Activated CD8-positive, alpha-beta T cell treated with anti-CD3 and anti-CD28 coated beads for 36 hours (primary cell): ENCODE data around the gene DENND5B. TPM values are rescaled to one million over a fixed set of nuclear protein-coding genes. Genes with fewer than 3 reads are reported as not detected.

Source experiments
- ATAC-seq: fragments of 200-7000 bp; cut with Tn5 transposase; one replicate; pipeline ENCODE4 v1.10.0; 2021; ENCODE audit warnings: mild to moderate bottlenecking, moderate library complexity
- CTCF ChIA-PET: fragments of 350-600 bp; sonication (Branson Sonifier 250); formaldehyde crosslinking; loops from one replicate; lab custom pipeline; 2021; ENCODE audit warnings: antibody characterized with exemption; lab: Charles Lee
- POLR2A ChIA-PET: fragments of 350-600 bp; sonication (Branson Sonifier 250); formaldehyde crosslinking; loops from one replicate; lab custom pipeline; 2021; ENCODE audit warnings: antibody characterized with exemption; lab: Charles Lee
- DNase-seq: peaks from one replicate; pipeline ENCODE4 v3.0.0-alpha.2; 2020
- H3K27ac Mint-ChIP-seq: one replicate; pipeline ENCODE4 v1.8.0; 2021; ENCODE audit warnings: mild to moderate bottlenecking, mixed read lengths
- H3K27me3 Mint-ChIP-seq: one replicate; pipeline ENCODE4 v1.8.0; 2021; ENCODE audit warnings: mixed read lengths
- H3K36me3 Mint-ChIP-seq: one replicate; pipeline ENCODE4 v1.8.0; 2021; ENCODE audit warnings: low read depth, mixed read lengths
- H3K4me1 Mint-ChIP-seq: one replicate; pipeline ENCODE4 v1.8.0; 2021; ENCODE audit warnings: low read depth, mixed read lengths
- H3K4me3 Mint-ChIP-seq: one replicate; pipeline ENCODE4 v1.8.0; 2021; ENCODE audit warnings: mild to moderate bottlenecking, moderate library complexity, mixed read lengths
- H3K9me3 Mint-ChIP-seq: one replicate; pipeline ENCODE4 v1.8.0; 2021; ENCODE audit warnings: mixed read lengths
- intact Hi-C: fragments of 100-400 bp; cut with micrococcal nuclease; formaldehyde crosslinking; loops from one replicate; pipeline ENCODE4 v1.10.0; 2022
- total RNA-seq, 2 experiments: library from RNA; stranded (reverse); gene quantifications; one replicate each; pipeline ENCODE4 v1.2.3, GENCODE V29; 2021
- TF ChIP-seq, protein P1 (sequence below): fragments of 200-600 bp; IDR thresholded peaks from one replicate; pipeline ENCODE4 v1.8.0; 2022; ENCODE audit warnings: antibody characterized with exemption, mild to moderate bottlenecking

Gene DENND5B
- total RNA-seq, 2 experiments from 2014 or later = 0.31 to 0.43 TPM

DNA sequence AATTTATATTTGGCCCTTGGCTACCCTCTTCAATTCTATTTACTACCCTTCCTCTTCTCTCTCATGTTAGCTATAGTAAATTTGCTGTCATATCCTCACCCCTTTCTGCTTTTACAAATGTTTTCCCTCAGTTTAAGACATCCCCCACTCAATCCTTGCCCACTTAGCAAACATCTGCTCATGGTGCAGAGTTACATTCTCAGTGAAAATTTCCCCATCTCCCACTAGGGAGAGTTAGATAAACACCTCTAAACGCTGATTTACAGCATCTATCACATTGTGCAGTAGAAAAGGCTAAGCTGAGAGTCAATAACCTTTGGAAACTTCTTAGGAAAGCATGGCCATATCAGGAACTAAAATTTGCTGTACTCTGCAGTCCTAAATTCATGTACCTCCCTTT is 69.0 kb downstream of the DENND5B start:
- H3K27me3 Mint-ChIP-seq = peaks cover 3% of the 10 kb centered on the region
- H3K4me3 Mint-ChIP-seq = no peak overlapping the region
- TF ChIP-seq, protein P1, sequence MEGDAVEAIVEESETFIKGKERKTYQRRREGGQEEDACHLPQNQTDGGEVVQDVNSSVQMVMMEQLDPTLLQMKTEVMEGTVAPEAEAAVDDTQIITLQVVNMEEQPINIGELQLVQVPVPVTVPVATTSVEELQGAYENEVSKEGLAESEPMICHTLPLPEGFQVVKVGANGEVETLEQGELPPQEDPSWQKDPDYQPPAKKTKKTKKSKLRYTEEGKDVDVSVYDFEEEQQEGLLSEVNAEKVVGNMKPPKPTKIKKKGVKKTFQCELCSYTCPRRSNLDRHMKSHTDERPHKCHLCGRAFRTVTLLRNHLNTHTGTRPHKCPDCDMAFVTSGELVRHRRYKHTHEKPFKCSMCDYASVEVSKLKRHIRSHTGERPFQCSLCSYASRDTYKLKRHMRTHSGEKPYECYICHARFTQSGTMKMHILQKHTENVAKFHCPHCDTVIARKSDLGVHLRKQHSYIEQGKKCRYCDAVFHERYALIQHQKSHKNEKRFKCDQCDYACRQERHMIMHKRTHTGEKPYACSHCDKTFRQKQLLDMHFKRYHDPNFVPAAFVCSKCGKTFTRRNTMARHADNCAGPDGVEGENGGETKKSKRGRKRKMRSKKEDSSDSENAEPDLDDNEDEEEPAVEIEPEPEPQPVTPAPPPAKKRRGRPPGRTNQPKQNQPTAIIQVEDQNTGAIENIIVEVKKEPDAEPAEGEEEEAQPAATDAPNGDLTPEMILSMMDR = no peak
- H3K4me1 Mint-ChIP-seq = no peaks in the 10 kb centered on the region
- no peaks in the 10 kb centered on the region for H3K9me3 Mint-ChIP-seq
- no peak overlapping the region for H3K27ac Mint-ChIP-seq
- ChIA-PET POLR2A (no interaction called here), CTCF (no interaction called here)
- no peak for ATAC-seq
- H3K36me3 Mint-ChIP-seq = no peaks in the 10 kb centered on the region
- intact Hi-C loops = no loop called here
- no peak for DNase-seq

DNA sequence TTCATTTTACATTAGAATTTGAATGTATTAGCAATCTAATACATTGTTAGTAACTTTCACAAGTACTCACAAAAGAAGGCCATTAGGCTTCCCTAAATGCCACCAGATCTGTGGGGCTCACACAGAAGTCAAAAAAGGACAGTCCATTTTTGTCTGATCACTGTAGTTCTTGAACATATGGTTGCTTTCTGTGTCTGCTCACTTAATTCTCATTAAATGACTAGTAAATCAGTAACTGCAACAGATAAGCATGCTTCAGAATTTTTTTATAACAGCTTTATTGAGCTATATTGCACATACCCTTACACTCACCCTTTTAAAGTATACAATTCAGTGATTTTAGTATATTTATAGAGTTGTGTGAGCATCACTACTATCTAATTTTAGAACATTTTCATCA is 71.4 kb downstream of the DENND5B start:
- Mint-ChIP-seq H3K27ac (no peak overlapping the region), H3K4me3 (no peak overlapping the region), H3K36me3 (no peaks in the 10 kb centered on the region), H3K27me3 (peaks cover 1% of the 10 kb centered on the region), H3K4me1 (no peaks in the 10 kb centered on the region), H3K9me3 (no peaks in the 10 kb centered on the region)
- intact Hi-C loops = no loop called here
- ChIA-PET POLR2A (no interaction called here), CTCF (no interaction called here)
- ATAC-seq (no peak), DNase-seq (no peak)
- TF ChIP-seq, protein P1 = no peak

DNA sequence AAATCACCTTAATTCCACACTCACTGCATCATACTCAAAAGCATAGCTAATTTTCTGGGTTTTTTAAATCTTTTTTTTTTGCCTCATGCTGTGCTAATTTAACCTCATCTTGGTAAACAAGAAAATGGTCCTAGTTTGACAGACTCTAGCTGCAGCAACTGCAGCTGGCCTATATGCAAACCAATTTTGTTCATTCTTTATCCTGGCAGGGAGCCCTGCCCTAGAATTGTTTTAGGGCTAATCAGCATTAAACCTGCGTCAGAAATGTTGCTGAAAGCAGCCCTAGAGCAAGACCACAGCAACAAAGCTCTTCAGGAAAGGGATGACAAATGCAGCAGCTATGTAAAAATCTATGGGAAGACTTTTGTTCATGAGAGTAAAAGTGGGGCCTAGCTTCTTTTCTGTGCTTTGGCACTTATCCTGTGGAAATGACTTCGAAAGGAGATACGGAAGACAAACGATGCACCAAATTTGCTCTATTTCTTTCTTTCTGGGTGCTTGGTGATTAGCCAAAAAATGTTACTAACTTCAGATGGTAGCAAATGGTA is 72.2 kb downstream of the DENND5B start:
- intact Hi-C loops = no loop called here
- ATAC-seq (no peak), DNase-seq (no peak)
- Mint-ChIP-seq H3K27ac (no peak overlapping the region), H3K4me1 (no peaks in the 10 kb centered on the region), H3K9me3 (no peaks in the 10 kb centered on the region), H3K36me3 (no peaks in the 10 kb centered on the region), H3K4me3 (no peak overlapping the region), H3K27me3 (peaks cover 1% of the 10 kb centered on the region)
- POLR2A ChIA-PET = no interaction called here
- CTCF ChIA-PET = no interaction called here
- TF ChIP-seq, protein P1 = no peak

DNA sequence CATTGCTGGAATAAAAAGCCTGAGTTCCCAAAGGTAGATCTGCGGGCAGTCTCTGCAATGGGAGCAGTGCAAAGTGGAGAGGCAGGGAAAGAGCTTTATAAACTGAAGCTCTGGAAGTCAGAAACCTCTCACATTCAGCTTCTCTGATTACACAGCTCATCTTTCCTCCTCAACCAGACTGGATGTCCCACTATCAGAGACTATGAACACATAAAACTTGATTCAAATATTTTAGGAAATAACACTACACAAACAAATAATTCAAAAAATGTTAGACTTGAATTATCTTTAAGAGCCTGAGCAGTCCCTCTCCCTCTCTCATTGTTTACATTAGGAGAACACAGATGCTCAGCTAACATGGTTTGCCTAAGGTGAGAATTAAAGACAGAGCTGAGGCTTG is 72.9 kb downstream of the DENND5B start:
- no peak for DNase-seq
- Mint-ChIP-seq H3K36me3 (no peaks in the 10 kb centered on the region), H3K9me3 (no peaks in the 10 kb centered on the region), H3K27me3 (peaks cover 3% of the 10 kb centered on the region), H3K4me1 (no peaks in the 10 kb centered on the region), H3K27ac (no peak overlapping the region), H3K4me3 (no peak overlapping the region)
- ChIA-PET POLR2A (no interaction called here), CTCF (no interaction called here)
- intact Hi-C loops = no loop called here
- TF ChIP-seq, protein P1 = no peak
- ATAC-seq = no peak

DNA sequence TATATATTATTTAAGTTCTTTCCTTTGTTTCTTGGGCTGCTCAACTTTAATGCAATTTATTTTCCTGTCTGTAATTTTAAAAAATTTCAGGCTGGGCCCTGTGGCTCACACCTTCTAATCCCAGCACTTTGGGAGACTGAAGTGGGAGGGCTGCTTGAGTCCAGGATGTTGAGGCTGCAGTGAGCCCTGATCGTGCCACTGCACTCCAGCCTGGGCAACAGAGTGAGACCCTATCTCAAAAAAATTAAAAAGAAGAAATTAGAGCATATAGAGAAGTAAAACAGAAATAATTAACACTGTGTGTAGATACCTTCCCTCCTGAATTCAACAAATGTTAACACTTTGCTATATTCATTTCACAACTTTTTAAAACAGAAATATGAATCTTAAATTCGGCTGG is 74.2 kb downstream of the DENND5B start:
- DNase-seq = no peak
- TF ChIP-seq, protein P1 = no peak
- no peaks in the 10 kb centered on the region for H3K4me1 Mint-ChIP-seq
- no peak for ATAC-seq
- H3K27me3 Mint-ChIP-seq = peaks cover 3% of the 10 kb centered on the region
- ChIA-PET POLR2A (no interaction called here), CTCF (interaction anchor here (1.1 kb wide), 1 partner anchor 20 kb away, joined by 4 read pairs; no protein-coding TSS in a partner anchor)
- no peaks in the 10 kb centered on the region for H3K9me3 Mint-ChIP-seq
- H3K4me3 Mint-ChIP-seq = no peak overlapping the region
- H3K36me3 Mint-ChIP-seq = no peaks in the 10 kb centered on the region
- H3K27ac Mint-ChIP-seq = no peak overlapping the region
- intact Hi-C loops = no loop called here
